DMS114 treated with DMSO at 0.1 percent for 48 hours (cell line): ENCODE results near the gene ZNF439.
"Not testable (repeated sequence)": the region's sequence is repeated elsewhere in the genome, so short reads cannot be mapped to it uniquely, and the experiment has no call there.

ENCODE experiments used
- DNase-seq: peaks from one replicate; lab custom pipeline; 2025; ENCODE audit not compliant: unreplicated experiment; lab: John Stamatoyannopoulos, UW

The ZNF439 gene

GRCh38 chr19:11848594-11849469 is at the start of gene ZNF439:
Gene ZNF439, plus strand, starts transcription at chr19:11848726. Its CDS starts 142 bp downstream, at chr19:11848868.
- DNase-seq = peak; percentile 35

GRCh38 chr19:11806354-11807098 is 42.0 kb upstream of the ZNF439 start:
- DNase-seq = no peak

GRCh38 chr19:11807099-11807380 is 41.5 kb upstream of the ZNF439 start:
- no peak for DNase-seq

GRCh38 chr19:11813703-11814028 is 34.9 kb upstream of the ZNF439 start:
- no peak for DNase-seq

DNA sequence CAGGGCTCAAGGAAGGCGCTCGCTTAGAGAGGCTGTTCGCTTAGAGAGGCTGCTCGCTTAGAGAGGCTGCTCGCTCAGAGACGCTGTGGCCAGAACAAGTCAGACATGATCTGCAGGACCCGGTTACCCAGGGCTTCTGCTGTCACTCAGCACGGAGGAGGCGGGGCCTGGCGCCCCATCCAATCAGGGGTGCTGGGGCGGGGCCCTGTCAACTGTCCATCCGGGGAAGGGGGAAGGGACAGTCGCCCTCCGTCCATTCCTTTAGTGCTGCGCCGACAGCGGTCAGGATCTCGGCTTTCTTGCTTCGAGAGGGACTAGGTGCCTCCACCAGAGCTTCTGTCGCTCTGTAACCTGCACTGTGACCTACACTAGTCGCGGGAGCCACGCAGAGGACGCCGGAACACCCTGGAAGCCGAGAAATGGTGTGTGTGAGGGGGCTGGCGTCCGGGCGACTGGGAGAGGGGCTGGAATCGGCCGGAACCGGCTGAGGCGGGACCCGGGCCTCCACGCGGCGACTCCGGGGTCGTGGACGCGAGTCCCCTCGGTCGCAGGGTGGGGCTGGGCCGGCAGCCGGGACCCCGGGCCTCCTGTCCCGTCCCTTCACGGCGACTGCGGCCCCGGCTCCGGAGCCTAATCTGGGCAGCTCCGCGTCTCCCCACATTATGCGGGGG is 34.4 kb upstream of the ZNF439 start, which contains the start of gene ZNF440:
TSS of gene ZNF440 (plus strand) at position 245 of the 671 bp plus-strand sequence. CDS start at position 420, 175 bp downstream.
- peak; percentile 81 for DNase-seq

DNA sequence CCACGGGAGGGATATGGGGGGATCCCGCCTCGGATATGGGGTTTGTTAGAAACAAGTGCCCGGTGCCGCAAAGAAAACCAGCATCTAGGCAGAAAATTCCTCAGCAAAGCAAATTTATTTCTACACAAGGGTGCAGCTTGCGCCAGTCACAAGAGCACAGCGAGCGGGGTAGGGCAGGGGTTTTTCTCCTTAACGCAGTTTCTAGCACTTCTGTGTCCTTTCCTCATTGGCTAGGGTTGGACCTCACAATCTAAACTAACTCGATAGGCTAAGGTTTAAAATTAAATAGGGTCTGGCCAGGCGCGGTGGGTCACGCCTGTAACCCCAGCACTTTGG is 33.9 kb upstream of the ZNF439 start:
- DNase-seq = no peak

DNA sequence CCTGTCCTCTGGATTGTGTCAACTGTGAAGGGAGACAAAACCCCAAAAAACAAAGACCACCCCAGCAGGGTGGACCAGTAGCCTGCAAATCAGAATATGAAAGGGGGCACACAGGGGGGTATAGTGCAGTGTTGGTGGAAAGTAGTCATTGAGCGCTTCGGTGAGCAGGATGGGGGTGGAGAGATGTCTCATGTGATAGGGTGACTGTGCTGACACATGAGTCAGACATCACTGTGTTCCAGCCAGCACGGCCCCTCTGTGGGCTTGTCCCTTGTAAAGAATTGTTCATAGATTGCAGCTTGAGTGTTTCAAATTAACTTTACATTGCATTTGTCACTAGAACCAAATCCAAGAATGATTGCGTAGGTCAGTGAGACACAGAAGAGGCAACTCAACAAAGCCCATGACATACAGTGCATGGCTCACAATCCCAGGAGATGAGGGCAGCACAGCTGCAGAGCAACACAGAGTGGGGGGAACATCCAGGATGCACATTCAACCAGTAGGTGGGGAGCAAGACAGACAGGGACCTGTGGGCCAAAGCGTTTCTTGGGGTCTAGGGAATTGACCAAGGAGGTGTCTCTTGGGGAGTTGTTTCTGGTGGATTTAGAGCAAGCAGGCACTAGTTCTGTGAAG is 26.9 kb upstream of the ZNF439 start:
- no peak for DNase-seq

DNA sequence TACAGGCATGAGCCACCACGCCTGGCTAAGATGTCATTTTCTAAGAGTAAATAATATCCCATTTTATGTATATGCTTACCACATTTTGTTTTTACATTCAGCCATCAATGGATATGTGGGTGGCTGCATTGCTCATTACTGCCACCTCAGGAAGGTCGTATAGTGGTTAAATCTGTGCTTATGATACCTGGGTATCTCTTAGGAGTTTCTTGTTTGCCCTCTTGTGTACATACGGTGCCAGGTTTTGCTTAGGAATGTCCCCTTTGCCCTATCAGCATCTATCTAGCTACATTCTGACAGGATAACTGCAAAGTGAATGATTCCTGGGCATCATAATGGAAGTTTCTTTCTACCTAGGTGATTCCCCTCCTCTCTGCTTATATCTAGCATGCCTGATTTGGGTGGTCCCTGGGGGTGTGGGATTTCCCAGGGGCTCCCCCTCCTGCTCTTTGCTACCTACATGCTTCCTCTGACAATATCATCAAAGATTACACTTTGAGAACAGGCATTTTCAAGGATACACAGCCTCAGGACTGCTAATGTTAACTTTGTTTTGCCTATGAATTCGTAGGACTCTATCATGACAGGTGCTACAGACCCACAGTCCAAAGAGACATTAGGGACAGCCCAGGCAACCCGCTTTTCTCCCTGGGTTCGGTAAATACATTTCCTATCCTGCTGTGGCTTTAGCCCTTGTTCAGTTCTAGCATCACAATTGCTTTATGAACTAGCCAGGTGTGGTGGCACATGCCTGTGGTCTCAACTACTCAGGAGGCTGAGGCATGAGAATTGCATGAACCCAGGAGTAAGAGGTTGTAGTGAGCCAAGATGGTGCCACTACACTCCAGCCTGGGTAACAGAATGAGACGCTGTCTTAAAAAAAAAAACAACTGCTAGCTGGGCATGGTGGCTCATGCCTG is 19.3 kb upstream of the ZNF439 start:
- not testable (repeated sequence) for DNase-seq

DNA sequence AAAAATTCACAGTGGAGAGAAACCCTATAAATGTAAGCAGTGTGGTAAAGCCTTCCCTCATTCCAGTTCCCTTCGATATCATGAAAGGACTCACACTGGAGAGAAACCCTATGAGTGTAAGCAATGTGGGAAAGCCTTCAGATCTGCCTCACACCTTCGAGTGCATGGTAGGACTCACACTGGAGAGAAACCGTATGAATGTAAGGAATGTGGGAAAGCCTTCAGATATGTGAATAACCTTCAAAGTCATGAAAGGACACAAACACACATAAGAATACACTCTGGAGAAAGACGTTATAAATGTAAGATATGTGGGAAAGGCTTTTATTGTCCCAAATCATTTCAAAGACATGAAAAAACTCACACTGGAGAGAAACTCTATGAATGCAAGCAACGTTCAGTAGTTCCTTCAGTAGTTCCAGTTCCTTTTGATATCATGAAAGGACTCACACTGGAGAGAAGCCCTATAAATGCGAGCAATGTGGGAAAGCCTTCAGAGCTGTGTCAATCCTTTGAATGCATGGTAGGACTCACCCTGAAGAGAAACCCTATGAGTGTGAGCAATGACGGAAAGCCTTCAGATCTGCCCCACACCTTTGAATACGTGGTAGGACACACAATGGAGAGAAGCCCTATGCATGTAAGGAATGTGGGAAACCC is 16.1 kb upstream of the ZNF439 start:
- no peak for DNase-seq

GRCh38 chr19:11833541-11833940 is 15.0 kb upstream of the ZNF439 start:
- DNase-seq = no peak

DNA sequence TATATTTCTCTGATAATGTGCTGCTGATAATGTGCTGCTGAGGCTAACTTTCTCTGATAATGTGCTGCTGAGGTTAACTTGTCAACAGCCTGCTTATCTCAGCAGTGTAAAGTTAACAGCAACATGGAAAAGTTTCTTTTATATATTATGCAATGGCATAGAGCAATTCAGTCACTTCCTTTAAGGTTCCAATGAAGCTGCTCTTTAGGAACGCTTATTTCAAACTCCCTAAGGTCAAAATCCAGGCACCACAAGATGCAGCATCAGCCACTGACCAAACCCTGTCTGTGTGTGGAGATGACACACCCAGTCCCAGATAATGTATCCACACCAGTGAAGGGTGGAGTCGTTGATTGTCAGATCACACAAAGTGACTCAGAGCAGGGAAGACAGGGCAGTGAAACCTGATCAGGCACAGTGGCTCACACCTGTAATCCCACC is 12.9 kb upstream of the ZNF439 start:
- DNase-seq = not testable (repeated sequence)

DNA sequence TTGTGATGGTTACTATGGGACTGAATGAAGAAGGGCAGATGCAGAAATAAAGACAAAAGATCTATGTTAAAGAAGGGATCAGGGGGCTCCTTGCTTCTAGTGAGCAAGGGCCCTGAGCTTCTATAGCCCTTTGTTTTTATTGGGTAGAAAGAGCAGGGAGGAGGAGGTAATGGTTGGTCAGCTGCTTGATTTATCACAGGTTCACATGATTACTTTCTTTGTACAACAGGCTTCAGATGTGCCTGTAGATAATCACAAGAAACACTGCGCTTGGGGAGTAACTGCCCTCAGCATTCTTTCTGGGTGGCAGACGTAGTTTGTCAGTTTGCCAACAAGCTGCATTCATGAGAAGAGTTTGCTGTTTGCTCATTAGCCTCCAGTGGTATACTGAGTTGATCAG is 4.8 kb upstream of the ZNF439 start:
- no peak for DNase-seq

GRCh38 chr19:11847615-11848014 is 911 bp upstream of the ZNF439 start:
- not testable (repeated sequence) for DNase-seq

GRCh38 chr19:11848200-11848593 is 329 bp upstream of the ZNF439 start:
- DNase-seq = no peak

GRCh38 chr19:11850289-11850688 is 1.8 kb downstream of the ZNF439 start:
- not testable (repeated sequence) for DNase-seq

DNA sequence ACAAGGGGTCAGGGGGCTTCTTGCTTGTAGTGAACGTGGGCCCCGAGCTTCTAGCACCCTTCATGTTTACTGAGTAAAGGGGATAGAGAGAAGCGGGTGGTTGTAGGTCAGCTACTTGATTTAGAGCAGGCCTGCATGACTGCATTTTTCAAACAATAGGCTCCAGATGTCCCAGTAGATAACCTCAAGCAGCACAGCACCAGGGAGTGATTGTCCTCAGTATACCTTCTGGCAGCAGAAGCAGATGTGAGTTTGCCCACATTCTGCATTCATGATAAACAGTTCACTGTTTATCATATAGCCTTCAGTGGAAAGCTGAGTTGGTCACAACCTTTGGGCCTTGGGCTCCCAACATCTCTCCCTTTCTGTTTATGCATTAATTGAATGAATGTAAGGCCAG is 4.8 kb downstream of the ZNF439 start:
- no peak for DNase-seq

DNA sequence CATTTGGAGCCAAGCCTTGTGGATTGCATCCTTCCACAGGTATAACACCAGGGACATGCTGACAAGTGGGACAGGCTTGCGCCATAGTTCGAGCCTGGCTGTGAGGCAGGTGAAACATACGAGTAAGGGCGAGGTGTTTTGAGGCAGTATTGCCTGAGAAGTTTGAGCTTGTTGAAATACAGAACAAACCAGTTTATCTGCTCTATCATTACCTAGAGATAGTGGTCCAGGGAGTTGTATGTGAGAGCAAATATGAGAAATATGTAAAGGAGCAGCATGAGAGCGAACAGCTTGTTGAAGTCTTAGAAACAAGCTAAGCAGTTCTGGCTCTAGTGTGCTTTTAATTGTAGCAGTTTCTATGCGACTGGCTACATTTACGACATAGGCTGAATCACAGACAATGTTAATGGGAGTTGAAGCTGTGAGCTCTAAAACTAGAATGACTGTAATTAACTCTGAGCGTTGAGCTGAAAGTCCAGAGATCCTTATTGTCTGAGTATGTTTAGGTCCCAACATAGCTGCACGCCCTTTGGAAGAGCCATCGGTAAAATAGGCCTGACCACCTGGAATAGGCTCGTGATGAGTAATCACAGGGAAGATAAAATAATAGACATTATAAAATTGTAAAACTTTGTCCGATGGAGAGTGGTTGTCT is 8.2 kb downstream of the ZNF439 start:
- DNase-seq = no peak

- DNase-seq = no peak
Observed at GRCh38 chr19:11860721-11861120, 12.2 kb downstream of the ZNF439 start.

DNA sequence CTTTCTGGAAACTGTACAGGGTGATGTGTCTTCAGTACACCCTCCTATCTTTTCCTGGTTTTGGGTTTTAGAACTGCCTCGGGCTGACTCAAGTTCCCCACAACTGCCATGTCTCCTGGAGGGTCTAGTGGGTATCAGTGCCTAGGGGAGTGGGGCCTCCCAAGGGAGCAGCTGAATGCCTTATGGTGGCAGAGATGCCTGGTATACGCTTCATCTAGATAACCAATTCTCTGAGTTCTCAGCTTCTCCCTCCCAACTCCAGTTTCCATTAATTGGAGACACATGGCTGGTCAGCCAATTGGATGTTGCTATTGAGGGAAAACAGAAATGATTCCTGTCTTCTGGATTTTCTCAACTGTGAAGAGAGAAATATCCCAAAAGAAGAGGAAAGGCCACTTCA is 12.8 kb downstream of the ZNF439 start:
- no peak for DNase-seq
